ENCODE results near the gene NRROS.

NRROS gene

DNA sequence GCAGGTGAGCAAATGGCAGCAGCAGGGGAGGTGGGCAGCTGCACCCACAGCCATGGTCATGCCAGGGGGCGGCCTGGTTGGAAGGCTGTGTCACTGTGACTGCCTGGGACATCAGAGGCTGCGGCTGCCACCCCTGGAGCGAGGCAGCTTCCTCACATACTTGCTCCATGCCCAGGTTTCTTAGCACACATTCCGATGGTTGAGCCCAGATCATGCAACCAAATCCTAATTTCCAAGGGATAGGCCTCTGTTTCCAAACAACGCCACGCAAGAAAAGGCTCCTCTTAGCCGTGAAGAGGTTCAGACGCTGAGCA lies 11.6 kb upstream of the NRROS start:
- TF ChIP-seq POLR2AphosphoS5 (IDR thresholded peaks at IDR 0.05; ENCODE audit: low read depth) = no peak
- no peak for TF ChIP-seq SPI1 (IDR thresholded peaks at IDR 0.05; ENCODE audit: borderline replicate concordance, low read depth)
- TF ChIP-seq, protein P1, sequence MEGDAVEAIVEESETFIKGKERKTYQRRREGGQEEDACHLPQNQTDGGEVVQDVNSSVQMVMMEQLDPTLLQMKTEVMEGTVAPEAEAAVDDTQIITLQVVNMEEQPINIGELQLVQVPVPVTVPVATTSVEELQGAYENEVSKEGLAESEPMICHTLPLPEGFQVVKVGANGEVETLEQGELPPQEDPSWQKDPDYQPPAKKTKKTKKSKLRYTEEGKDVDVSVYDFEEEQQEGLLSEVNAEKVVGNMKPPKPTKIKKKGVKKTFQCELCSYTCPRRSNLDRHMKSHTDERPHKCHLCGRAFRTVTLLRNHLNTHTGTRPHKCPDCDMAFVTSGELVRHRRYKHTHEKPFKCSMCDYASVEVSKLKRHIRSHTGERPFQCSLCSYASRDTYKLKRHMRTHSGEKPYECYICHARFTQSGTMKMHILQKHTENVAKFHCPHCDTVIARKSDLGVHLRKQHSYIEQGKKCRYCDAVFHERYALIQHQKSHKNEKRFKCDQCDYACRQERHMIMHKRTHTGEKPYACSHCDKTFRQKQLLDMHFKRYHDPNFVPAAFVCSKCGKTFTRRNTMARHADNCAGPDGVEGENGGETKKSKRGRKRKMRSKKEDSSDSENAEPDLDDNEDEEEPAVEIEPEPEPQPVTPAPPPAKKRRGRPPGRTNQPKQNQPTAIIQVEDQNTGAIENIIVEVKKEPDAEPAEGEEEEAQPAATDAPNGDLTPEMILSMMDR (IDR thresholded peaks at IDR 0.05; ENCODE audit: insufficient read depth, low read length) = no peak
- TF ChIP-seq, protein P2, sequence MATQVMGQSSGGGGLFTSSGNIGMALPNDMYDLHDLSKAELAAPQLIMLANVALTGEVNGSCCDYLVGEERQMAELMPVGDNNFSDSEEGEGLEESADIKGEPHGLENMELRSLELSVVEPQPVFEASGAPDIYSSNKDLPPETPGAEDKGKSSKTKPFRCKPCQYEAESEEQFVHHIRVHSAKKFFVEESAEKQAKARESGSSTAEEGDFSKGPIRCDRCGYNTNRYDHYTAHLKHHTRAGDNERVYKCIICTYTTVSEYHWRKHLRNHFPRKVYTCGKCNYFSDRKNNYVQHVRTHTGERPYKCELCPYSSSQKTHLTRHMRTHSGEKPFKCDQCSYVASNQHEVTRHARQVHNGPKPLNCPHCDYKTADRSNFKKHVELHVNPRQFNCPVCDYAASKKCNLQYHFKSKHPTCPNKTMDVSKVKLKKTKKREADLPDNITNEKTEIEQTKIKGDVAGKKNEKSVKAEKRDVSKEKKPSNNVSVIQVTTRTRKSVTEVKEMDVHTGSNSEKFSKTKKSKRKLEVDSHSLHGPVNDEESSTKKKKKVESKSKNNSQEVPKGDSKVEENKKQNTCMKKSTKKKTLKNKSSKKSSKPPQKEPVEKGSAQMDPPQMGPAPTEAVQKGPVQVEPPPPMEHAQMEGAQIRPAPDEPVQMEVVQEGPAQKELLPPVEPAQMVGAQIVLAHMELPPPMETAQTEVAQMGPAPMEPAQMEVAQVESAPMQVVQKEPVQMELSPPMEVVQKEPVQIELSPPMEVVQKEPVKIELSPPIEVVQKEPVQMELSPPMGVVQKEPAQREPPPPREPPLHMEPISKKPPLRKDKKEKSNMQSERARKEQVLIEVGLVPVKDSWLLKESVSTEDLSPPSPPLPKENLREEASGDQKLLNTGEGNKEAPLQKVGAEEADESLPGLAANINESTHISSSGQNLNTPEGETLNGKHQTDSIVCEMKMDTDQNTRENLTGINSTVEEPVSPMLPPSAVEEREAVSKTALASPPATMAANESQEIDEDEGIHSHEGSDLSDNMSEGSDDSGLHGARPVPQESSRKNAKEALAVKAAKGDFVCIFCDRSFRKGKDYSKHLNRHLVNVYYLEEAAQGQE (IDR thresholded peaks at IDR 0.05; ENCODE audit: insufficient replicate concordance, low read depth) = no peak
- no peak for TF ChIP-seq GABPA (IDR thresholded peaks at IDR 0.05; ENCODE audit: low read depth)
- no peak for DNase-seq (ENCODE audit: low read depth in 1 of 2, low spot score in 1 of 2)
- Histone ChIP-seq H3K27me3 (ENCODE audit: insufficient read depth, poor library complexity, severe bottlenecking) (no peaks in the 10 kb centered on the region), H3K27ac (replicated peaks) (peak overlapping the region; percentile 34), H3K4me3 (replicated peaks; ENCODE audit: insufficient read depth, low read length) (no peak overlapping the region)

DNA sequence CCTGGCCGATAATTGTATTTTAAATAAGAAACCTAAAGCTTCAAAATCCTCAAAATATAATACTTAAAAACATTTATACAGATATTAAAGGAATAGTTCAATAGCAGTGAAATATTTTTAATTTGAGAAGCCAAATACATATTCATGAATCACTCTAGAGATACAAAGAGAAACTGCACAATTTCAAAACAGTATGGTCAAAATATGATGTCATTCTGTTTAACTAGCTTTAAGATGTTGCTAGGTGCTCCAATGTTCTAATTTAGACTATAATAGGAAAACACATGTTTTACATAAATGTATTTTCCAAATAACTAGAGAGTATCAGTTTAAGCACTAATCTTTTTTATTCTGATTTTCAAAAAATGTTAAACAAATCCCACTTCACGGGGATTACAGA lies 10.3 kb upstream of the NRROS start:
- no peak for DNase-seq (ENCODE audit: low read depth in 1 of 2, low spot score in 1 of 2)
- TF ChIP-seq, protein P2 (IDR thresholded peaks at IDR 0.05; ENCODE audit: insufficient replicate concordance, low read depth) = no peak
- Histone ChIP-seq H3K27me3 (ENCODE audit: insufficient read depth, poor library complexity, severe bottlenecking) (no peaks in the 10 kb centered on the region), H3K27ac (replicated peaks) (peak overlapping the region; percentile 99), H3K4me3 (replicated peaks; ENCODE audit: insufficient read depth, low read length) (no peak overlapping the region)

DNA sequence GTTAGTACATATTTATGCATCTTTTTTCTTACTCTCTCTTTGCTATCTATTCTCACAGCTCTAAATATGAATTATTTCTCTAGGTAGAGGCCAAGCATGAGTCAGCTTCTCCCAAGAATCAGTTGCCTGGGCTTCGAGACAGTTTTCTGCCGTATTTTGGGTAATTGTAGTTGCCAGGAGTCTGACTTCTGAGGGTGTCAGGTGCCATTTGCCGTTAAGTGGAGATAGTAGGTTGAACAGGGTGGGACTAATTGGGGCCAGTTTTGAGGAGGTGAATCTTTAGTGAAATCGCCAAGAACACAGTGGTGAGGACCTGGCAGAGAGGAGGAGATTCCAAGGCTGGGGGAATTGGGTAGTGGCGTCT lies 7.8 kb upstream of the NRROS start:
- Histone ChIP-seq H3K4me3 (replicated peaks; ENCODE audit: insufficient read depth, low read length) (peak overlapping the region; percentile 41), H3K27ac (replicated peaks) (peak overlapping the region; percentile 99), H3K27me3 (ENCODE audit: insufficient read depth, poor library complexity, severe bottlenecking) (no peaks in the 10 kb centered on the region)
- DNase-seq (ENCODE audit: low read depth in 1 of 2, low spot score in 1 of 2) = peak in 1 of 2 experiments; percentile 51
- no peak for TF ChIP-seq SPI1 (IDR thresholded peaks at IDR 0.05; ENCODE audit: borderline replicate concordance, low read depth)
- TF ChIP-seq, protein P2 (IDR thresholded peaks at IDR 0.05; ENCODE audit: insufficient replicate concordance, low read depth) = peak; percentile 38
- TF ChIP-seq, protein P1 (IDR thresholded peaks at IDR 0.05; ENCODE audit: insufficient read depth, low read length) = no peak
- TF ChIP-seq POLR2AphosphoS5 (IDR thresholded peaks at IDR 0.05; ENCODE audit: low read depth) = no peak

Measured in HL-60 (cell line).